Measurements from ENCODE around the gene KIZ. TPM values are rescaled to one million over a fixed set of nuclear protein-coding genes. Genes with fewer than 3 reads are reported as not detected.

Gene KIZ
- polyA plus RNA-seq, 1 donor, result 46.6 TPM

- no peak for DNase-seq
Measured at GRCh38 chr20:21177767-21178166, 51.9 kb downstream of the KIZ start.

- no peak for DNase-seq
Measured at GRCh38 chr20:21179757-21180156, 53.9 kb downstream of the KIZ start.

- no peak for DNase-seq
Measured at GRCh38 chr20:21180248-21180647, 54.4 kb downstream of the KIZ start.

GRCh38 chr20:21181028-21181427 lies 55.1 kb downstream of the KIZ start:
- no peak for DNase-seq

- no peak for DNase-seq
Measured at GRCh38 chr20:21182832-21183563, 57.1 kb downstream of the KIZ start.

GRCh38 chr20:21183722-21184121 lies 57.8 kb downstream of the KIZ start:
- no peak for DNase-seq

GRCh38 chr20:21184819-21185218 lies 58.9 kb downstream of the KIZ start:
- DNase-seq, result no peak

GRCh38 chr20:21185849-21186248 lies 60.0 kb downstream of the KIZ start:
- no peak for DNase-seq

- peak; percentile 58 for DNase-seq
Measured at GRCh38 chr20:21189761-21190523, 64.1 kb downstream of the KIZ start.

GRCh38 chr20:21190869-21191268 lies 65.0 kb downstream of the KIZ start:
- no peak for DNase-seq

GRCh38 chr20:21191839-21192238 lies 66.0 kb downstream of the KIZ start:
- DNase-seq, result no peak

GRCh38 chr20:21202259-21202658 lies 76.4 kb downstream of the KIZ start:
- no peak for DNase-seq

GRCh38 chr20:21203088-21203656 lies 77.3 kb downstream of the KIZ start:
- no peak for DNase-seq

GRCh38 chr20:21206584-21206983 lies 80.7 kb downstream of the KIZ start:
- DNase-seq, result no peak

GRCh38 chr20:21208999-21209398 lies 83.1 kb downstream of the KIZ start:
- DNase-seq, result no peak

- no peak for DNase-seq
Measured at GRCh38 chr20:21209668-21210067, 83.8 kb downstream of the KIZ start.

GRCh38 chr20:21213691-21214090 lies 87.8 kb downstream of the KIZ start:
- DNase-seq, result no peak

GRCh38 chr20:21214431-21214830 lies 88.5 kb downstream of the KIZ start:
- no peak for DNase-seq

GRCh38 chr20:21219686-21220085 lies 93.8 kb downstream of the KIZ start:
- no peak for DNase-seq

GRCh38 chr20:21224217-21224616 lies 98.3 kb downstream of the KIZ start:
- no peak for DNase-seq

- no peak for DNase-seq
Measured at GRCh38 chr20:21225215-21225947, 99.5 kb downstream of the KIZ start.

- DNase-seq, result no peak
Measured at GRCh38 chr20:21228511-21228910, 102.6 kb downstream of the KIZ start.

- DNase-seq, result no peak
Measured at GRCh38 chr20:21229163-21229562, 103.3 kb downstream of the KIZ start.
